Sigmoid colon (tissue), 4 donors: ENCODE measurements around the gene ZSWIM9.

Experiments
- CTCF ChIP-seq, 4 experiments: fragments of 450-650 bp in 3 of 4; fragments of 200-600 bp in 1 of 4; IDR thresholded peaks; one replicate each; pipeline ENCODE4 v1.5.1; 2016 to 2019; ENCODE audit warnings: antibody characterized with exemption in 4 of 4, mild to moderate bottlenecking in 3 of 4, moderate library complexity in 2 of 4
- EP300 ChIP-seq, 4 donors: sonication (generic); formaldehyde crosslinking; IDR thresholded peaks; one replicate each; pipeline ENCODE4 v1.6.1; 2017; ENCODE audit warnings: antibody characterized with exemption in 4 of 4
- POLR2A ChIP-seq, 2 donors: fragments of 450-650 bp; IDR thresholded peaks; one replicate each; pipeline ENCODE4 v1.6.1; 2016; ENCODE audit warnings: antibody characterized with exemption in 2 of 2, mild to moderate bottlenecking in 2 of 2, moderate library complexity in 2 of 2
- POLR2AphosphoS5 ChIP-seq, 4 donors: sonication (generic); formaldehyde crosslinking; IDR thresholded peaks; one replicate each; pipeline ENCODE4 v1.6.1; 2017; ENCODE audit warnings: antibody characterized with exemption in 4 of 4

GRCh38 chr19:48186541-48186991, 16.1 kb downstream of the ZSWIM9 start:
- TF ChIP-seq POLR2AphosphoS5 (IDR thresholded peaks at IDR 0.05) (no peak), CTCF (IDR thresholded peaks at IDR 0.05) (no peak), POLR2A (IDR thresholded peaks at IDR 0.05) (no peak), EP300 (IDR thresholded peaks at IDR 0.05) (no peak)
